Activated T-cell treated with anti-CD3 and anti-CD28 coated beads, Interleukin-2, amount 50 U/mL, for 24 hours (primary cell): ENCODE measurements around the gene MYRF.
A peak's percentile ranks its signal among the peaks of the same experiment; 100 is the strongest.

Experiments
- DNase-seq: peaks from one replicate; pipeline ENCODE4 v3.0.0-alpha.2; 2020
- H3K27ac Mint-ChIP-seq: 2 replicates; pipeline ENCODE4 v1.8.0; 2020; ENCODE audit warnings: mild to moderate bottlenecking, mixed read lengths
- H3K27me3 Mint-ChIP-seq: 2 replicates; pipeline ENCODE4 v1.8.0; 2020; ENCODE audit warnings: mixed read lengths
- H3K36me3 Mint-ChIP-seq: 2 replicates; pipeline ENCODE4 v1.8.0; 2020; ENCODE audit warnings: low read depth, mixed read lengths
- H3K4me1 Mint-ChIP-seq: 2 replicates; pipeline ENCODE4 v1.8.0; 2020; ENCODE audit warnings: low read depth, mixed read lengths
- H3K4me3 Mint-ChIP-seq: 2 replicates; pipeline ENCODE4 v1.8.0; 2020; ENCODE audit warnings: mild to moderate bottlenecking, moderate library complexity, mixed read lengths
- H3K9me3 Mint-ChIP-seq: 2 replicates; pipeline ENCODE4 v1.8.0; 2020; ENCODE audit warnings: mixed read lengths

Gene MYRF

DNA sequence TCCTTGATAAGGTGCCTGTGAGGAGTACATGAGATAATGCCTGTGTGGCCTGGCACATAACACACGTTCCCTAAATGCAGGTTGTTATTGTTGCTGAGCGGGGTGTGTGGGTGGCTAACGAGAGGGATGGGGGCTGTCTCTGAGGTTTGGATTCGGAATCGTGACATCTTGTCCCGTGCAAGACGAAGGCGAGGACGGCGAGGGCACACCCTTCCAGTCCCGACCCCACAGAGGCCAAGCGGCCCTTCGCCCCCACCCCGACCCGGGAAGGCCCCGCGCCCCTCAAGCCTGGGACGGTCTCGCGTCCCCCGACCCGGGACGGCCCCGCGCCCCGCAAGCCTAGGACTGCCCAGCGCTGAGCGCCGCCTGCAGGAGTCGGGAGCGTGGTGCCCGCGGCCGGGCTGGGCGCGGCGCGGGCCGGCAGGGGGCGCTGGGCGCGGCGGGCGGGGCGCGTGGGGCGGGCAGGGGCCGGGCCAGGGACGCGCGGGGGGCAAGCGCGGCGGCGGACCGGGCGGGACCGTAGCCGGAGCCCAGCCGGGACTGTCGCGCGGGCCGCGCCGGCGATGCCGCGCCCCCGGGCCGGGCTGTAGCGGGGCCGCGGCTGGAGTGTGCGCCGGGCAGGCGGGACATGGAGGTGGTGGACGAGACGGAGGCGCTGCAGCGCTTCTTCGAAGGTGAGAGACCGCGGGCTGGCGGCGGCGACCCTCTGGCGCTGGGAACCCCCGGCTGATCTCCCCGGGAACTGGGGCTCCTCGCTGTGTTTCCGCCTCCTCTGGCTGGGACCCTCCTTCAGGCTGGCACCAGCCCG is at the start of gene MYRF:
Gene MYRF (plus strand): TSS at position 520 of the 808 bp plus-strand sequence. CDS start 109 bp downstream, at position 629.
- H3K9me3 Mint-ChIP-seq, result no peaks in the 10 kb centered on the region
- H3K27ac Mint-ChIP-seq, result peak within 1 kb of the TSS; percentile 55
- H3K36me3 Mint-ChIP-seq, result no peaks in the 10 kb centered on the region
- peak within 1 kb of the TSS; percentile 63 for H3K4me3 Mint-ChIP-seq
- peaks cover 18% of the 10 kb centered on the region for H3K4me1 Mint-ChIP-seq
- peak; percentile 82 for DNase-seq
- H3K27me3 Mint-ChIP-seq, result peaks cover 45% of the 10 kb centered on the region

GRCh38 chr11:61702701-61703312 is 49.6 kb upstream of the MYRF start:
- Mint-ChIP-seq H3K27ac (no peak overlapping the region), H3K27me3 (no peaks in the 10 kb centered on the region), H3K4me3 (no peak overlapping the region)

DNA sequence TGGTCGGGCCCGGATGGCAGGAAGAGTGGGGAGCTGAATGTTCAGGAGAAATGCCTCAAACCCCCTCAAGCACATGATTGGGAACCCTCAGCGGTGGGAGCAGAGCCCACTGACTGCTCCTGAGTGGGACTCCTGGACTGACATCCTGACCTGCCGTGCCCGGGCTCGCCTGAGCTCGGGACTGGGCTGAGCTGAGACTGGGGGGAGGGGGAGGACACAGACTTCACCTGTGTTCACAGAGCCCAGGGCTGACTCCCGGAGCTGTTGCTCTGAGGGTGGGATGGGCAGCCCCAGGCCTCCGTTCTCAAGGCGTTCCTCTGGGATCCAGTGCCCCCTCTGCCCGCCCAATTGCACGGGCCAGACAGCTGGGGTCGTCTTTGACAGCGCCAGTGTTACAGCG is 47.6 kb upstream of the MYRF start:
- no peak overlapping the region for H3K27ac Mint-ChIP-seq
- no peaks in the 10 kb centered on the region for H3K9me3 Mint-ChIP-seq
- H3K36me3 Mint-ChIP-seq, result no peaks in the 10 kb centered on the region
- H3K27me3 Mint-ChIP-seq, result no peaks in the 10 kb centered on the region
- no peak overlapping the region for H3K4me3 Mint-ChIP-seq
- H3K4me1 Mint-ChIP-seq, result peaks cover 4% of the 10 kb centered on the region
- no peak for DNase-seq

More at GRCh38 chr11:61702701-61703312, 49.6 kb upstream of the MYRF start:
- Mint-ChIP-seq H3K9me3 (no peaks in the 10 kb centered on the region), H3K36me3 (no peaks in the 10 kb centered on the region), H3K4me1 (peaks cover 12% of the 10 kb centered on the region)
- DNase-seq, result no peak

GRCh38 chr11:61706452-61707400 is 45.7 kb upstream of the MYRF start:
- no peak overlapping the region for H3K4me3 Mint-ChIP-seq
- no peak for DNase-seq
- H3K27me3 Mint-ChIP-seq, result no peaks in the 10 kb centered on the region
- peaks cover 4% of the 10 kb centered on the region for H3K4me1 Mint-ChIP-seq
- no peaks in the 10 kb centered on the region for H3K9me3 Mint-ChIP-seq
- H3K27ac Mint-ChIP-seq, result no peak overlapping the region
- no peaks in the 10 kb centered on the region for H3K36me3 Mint-ChIP-seq

- no peak for DNase-seq
- H3K4me3 Mint-ChIP-seq, result no peak overlapping the region
- no peaks in the 10 kb centered on the region for H3K27me3 Mint-ChIP-seq
- H3K36me3 Mint-ChIP-seq, result no peaks in the 10 kb centered on the region
- no peak overlapping the region for H3K27ac Mint-ChIP-seq
- peaks cover 3% of the 10 kb centered on the region for H3K4me1 Mint-ChIP-seq
- H3K9me3 Mint-ChIP-seq, result no peaks in the 10 kb centered on the region
Measured at GRCh38 chr11:61707574-61707973, 44.9 kb upstream of the MYRF start.

DNA sequence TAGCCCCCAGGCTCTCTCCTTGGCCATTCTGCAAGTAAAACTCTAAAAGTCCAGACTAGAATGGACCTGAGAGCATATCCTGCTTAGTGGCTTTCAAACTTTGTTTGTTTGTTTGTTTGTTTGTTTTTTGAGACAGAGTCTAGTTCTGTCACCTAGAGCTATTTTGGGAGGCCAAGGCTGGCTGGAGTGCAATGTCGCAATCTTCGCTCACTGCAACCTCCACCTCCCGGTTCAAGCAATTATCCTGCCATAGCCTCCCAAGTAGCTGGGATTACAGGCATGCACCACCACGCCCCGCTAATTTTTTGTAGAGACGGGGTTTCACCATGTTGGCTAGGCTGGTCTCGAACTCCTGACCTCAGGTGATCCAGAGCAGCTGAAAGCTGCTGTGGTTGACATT is 43.3 kb upstream of the MYRF start:
- Mint-ChIP-seq H3K36me3 (no peaks in the 10 kb centered on the region), H3K9me3 (no peaks in the 10 kb centered on the region), H3K4me1 (no peaks in the 10 kb centered on the region), H3K27ac (no peak overlapping the region), H3K27me3 (no peaks in the 10 kb centered on the region), H3K4me3 (no peak overlapping the region)
- DNase-seq, result no peak

DNA sequence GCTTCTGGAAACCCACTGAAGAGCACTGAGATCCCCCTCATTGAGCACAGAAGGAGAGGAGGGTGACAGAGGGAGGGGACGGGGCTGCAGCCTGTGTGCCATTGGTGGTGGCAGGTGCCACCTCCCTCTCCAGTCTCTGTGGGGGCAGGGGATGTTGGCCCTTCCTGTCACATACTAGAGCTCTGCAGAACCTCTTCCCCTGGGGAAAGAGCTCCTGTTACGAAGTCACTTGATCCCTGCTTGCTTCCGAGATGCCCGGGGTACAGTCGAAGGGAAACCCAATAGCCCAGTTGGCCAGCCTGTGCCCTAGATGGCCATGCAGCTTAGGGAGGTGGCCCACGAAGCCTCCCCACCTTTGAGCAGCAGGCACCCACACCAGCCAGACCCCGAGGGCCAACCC is 42.9 kb upstream of the MYRF start:
- H3K4me1 Mint-ChIP-seq, result no peaks in the 10 kb centered on the region
- DNase-seq, result no peak

GRCh38 chr11:61710019-61710418 is 42.4 kb upstream of the MYRF start:
- H3K9me3 Mint-ChIP-seq, result no peaks in the 10 kb centered on the region
- no peak for DNase-seq
- H3K27ac Mint-ChIP-seq, result no peak overlapping the region
- no peaks in the 10 kb centered on the region for H3K27me3 Mint-ChIP-seq
- no peaks in the 10 kb centered on the region for H3K36me3 Mint-ChIP-seq
- H3K4me3 Mint-ChIP-seq, result no peak overlapping the region
- H3K4me1 Mint-ChIP-seq, result no peaks in the 10 kb centered on the region

More for the DNA sequence above, 42.9 kb upstream of the MYRF start:
- Mint-ChIP-seq H3K36me3 (no peaks in the 10 kb centered on the region), H3K27ac (no peak overlapping the region), H3K9me3 (no peaks in the 10 kb centered on the region), H3K27me3 (no peaks in the 10 kb centered on the region), H3K4me3 (no peak overlapping the region)

DNA sequence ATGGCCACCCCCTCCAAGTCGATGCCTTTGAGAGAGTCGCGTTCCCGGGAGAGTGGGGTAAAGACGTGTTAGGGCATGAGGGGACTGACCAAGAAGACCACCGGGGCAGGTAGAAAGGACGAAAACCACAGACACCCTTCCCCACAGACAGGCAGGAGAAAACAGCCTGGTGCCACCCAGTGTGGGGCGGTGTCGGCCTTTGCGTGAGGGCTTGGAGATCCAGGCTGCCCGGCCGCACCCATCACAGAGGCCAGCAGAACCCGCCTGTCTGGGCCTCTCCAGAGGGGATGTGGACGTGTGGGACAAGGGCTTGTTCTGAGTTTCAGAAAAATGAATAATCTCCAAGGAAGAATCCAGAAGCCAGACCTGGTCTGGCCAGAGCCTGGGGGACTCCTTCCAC is 41.4 kb upstream of the MYRF start:
- no peaks in the 10 kb centered on the region for H3K36me3 Mint-ChIP-seq
- H3K27ac Mint-ChIP-seq, result no peak overlapping the region
- no peak overlapping the region for H3K4me3 Mint-ChIP-seq
- H3K27me3 Mint-ChIP-seq, result no peaks in the 10 kb centered on the region
- H3K4me1 Mint-ChIP-seq, result no peaks in the 10 kb centered on the region
- DNase-seq, result no peak
- no peaks in the 10 kb centered on the region for H3K9me3 Mint-ChIP-seq

DNA sequence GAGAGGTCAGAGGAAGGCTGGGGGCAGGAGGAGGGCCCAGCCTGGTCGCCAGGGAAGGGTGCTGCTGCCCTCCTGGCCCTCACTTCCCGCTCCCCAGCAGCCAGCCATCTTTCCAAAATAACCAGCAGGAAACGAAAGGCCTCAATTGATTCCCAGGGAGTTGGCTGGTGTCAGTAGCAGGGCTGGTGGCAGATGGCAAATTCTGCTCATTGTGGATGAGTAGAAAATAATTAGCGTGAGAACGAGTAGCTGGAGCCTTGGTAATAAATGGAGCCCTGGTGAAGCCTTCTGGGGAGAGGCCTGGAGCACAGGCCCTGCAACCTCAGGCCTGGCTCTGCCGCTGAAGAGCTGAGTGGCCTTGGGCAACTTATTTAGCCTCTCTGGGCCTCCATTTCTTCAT is 40.9 kb upstream of the MYRF start:
- no peaks in the 10 kb centered on the region for H3K27me3 Mint-ChIP-seq
- H3K9me3 Mint-ChIP-seq, result no peaks in the 10 kb centered on the region
- no peak for DNase-seq
- H3K36me3 Mint-ChIP-seq, result no peaks in the 10 kb centered on the region
- no peaks in the 10 kb centered on the region for H3K4me1 Mint-ChIP-seq
- H3K27ac Mint-ChIP-seq, result no peak overlapping the region
- no peak overlapping the region for H3K4me3 Mint-ChIP-seq

GRCh38 chr11:61712314-61712713 is 40.1 kb upstream of the MYRF start:
- no peak overlapping the region for H3K27ac Mint-ChIP-seq
- H3K27me3 Mint-ChIP-seq, result no peaks in the 10 kb centered on the region
- H3K4me3 Mint-ChIP-seq, result no peak overlapping the region
- no peak for DNase-seq
- no peaks in the 10 kb centered on the region for H3K36me3 Mint-ChIP-seq
- H3K4me1 Mint-ChIP-seq, result no peaks in the 10 kb centered on the region
- H3K9me3 Mint-ChIP-seq, result no peaks in the 10 kb centered on the region

- H3K27ac Mint-ChIP-seq, result no peak overlapping the region
- no peaks in the 10 kb centered on the region for H3K27me3 Mint-ChIP-seq
- H3K9me3 Mint-ChIP-seq, result no peaks in the 10 kb centered on the region
- H3K36me3 Mint-ChIP-seq, result no peaks in the 10 kb centered on the region
- no peak for DNase-seq
- no peaks in the 10 kb centered on the region for H3K4me1 Mint-ChIP-seq
- H3K4me3 Mint-ChIP-seq, result no peak overlapping the region
Measured at GRCh38 chr11:61712846-61713245, 39.6 kb upstream of the MYRF start.

DNA sequence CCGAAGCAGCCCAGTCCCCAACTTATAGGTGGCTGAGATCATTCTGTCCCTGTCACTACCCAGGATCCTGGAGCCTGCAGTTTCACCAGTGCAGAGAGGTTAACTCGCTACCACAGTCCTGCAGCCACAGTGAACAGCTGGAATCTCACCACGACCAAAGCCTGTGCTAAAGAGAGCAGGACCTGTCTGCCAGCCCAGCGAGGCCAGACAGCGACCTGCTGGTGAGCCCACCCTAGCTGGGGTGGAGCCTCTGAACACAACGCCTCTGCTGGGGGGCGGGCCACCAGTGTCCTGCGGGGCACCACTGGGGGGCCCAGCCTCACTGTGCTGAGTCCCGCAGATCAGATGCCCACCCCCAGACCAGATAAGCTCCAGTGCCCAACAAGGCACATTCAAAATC is 39.0 kb upstream of the MYRF start:
- H3K4me1 Mint-ChIP-seq, result no peaks in the 10 kb centered on the region
- no peaks in the 10 kb centered on the region for H3K27me3 Mint-ChIP-seq
- no peaks in the 10 kb centered on the region for H3K36me3 Mint-ChIP-seq
- H3K27ac Mint-ChIP-seq, result no peak overlapping the region
- no peaks in the 10 kb centered on the region for H3K9me3 Mint-ChIP-seq
- no peak overlapping the region for H3K4me3 Mint-ChIP-seq
- no peak for DNase-seq

DNA sequence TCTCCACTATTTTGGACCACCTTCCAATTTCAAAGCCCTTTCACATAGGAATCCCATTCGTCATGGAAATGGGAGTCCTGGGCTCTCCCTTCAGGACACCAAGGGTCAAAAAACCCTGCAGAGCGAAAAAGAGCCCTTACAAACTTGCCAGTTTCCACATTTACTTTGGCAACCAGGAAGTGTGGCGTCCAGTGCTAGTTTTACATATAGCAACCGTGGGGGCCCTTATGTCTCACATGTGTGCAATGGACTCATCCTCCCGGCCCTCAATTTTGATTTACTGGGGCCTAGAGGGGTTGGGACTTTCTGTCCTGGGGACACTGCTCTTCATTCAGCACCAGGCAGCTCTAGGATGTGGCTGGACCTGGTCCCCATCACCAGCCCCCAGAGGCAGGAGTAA is 38.5 kb upstream of the MYRF start:
- Mint-ChIP-seq H3K36me3 (no peaks in the 10 kb centered on the region), H3K9me3 (no peaks in the 10 kb centered on the region), H3K27me3 (no peaks in the 10 kb centered on the region), H3K4me3 (no peak overlapping the region), H3K4me1 (no peaks in the 10 kb centered on the region), H3K27ac (no peak overlapping the region)
- no peak for DNase-seq
